Measurements from ENCODE around the gene NCOA7. TPM values are rescaled to one million over a fixed set of nuclear protein-coding genes. Genes with fewer than 3 reads are reported as not detected.
A peak's percentile ranks its signal among the peaks of the same experiment; 100 is the strongest.

Gene NCOA7
- total RNA-seq, 1 donor from 2014 or later, result 7.7 TPM

- Mint-ChIP-seq H3K27ac (no peak overlapping the region), H3K4me3 (no peak overlapping the region)
Observed at GRCh38 chr6:125954735-125955339, 164.1 kb downstream of the NCOA7 start.

GRCh38 chr6:125955973-125956372 lies 165.2 kb downstream of the NCOA7 start:
- Histone ChIP-seq H3K79me2 (ENCODE audit: low read depth) (peaks cover 15% of the 10 kb centered on the region), H3K4me2 (peak overlapping the region; percentile 84), H4K20me1 (ENCODE audit: low read depth) (no peaks in the 10 kb centered on the region), H3F3A (ENCODE audit: low read depth) (peaks cover 14% of the 10 kb centered on the region), H3K9me3 (ENCODE audit: low read depth) (no peaks in the 10 kb centered on the region), H3K4me1 (peaks cover 17% of the 10 kb centered on the region), H3K27me3 (peaks cover 4% of the 10 kb centered on the region), H3K36me3 (no peaks in the 10 kb centered on the region), H3K4me3 (peak overlapping the region; percentile 89), H2AFZ (replicated peaks) (peak overlapping the region; percentile 44), H3K9ac (no peak overlapping the region), H3K27ac (no peak overlapping the region)
- TF ChIP-seq EZH2 (IDR thresholded peaks at IDR 0.05), result no peak
- TF ChIP-seq CTCF (IDR thresholded peaks at IDR 0.05), result no peak
- TF ChIP-seq EZH2phosphoT487 (IDR thresholded peaks at IDR 0.05), result no peak
- no peaks in the 10 kb centered on the region for H3K27me3 Mint-ChIP-seq (ENCODE audit: insufficient read depth, low read depth)
- no peaks in the 10 kb centered on the region for H3K36me3 Mint-ChIP-seq
- no peak overlapping the region for H3K4me3 Mint-ChIP-seq
- H3K9me3 Mint-ChIP-seq, result no peaks in the 10 kb centered on the region
- H3K27ac Mint-ChIP-seq, result peak overlapping the region; percentile 54
- no peak for DNase-seq (ENCODE audit: low spot score)
- peaks cover 4% of the 10 kb centered on the region for H3K4me1 Mint-ChIP-seq

More at GRCh38 chr6:125954735-125955339, 164.1 kb downstream of the NCOA7 start:
- no peaks in the 10 kb centered on the region for H3K9me3 ChIP-seq (ENCODE audit: low read depth)
- H2AFZ ChIP-seq (replicated peaks), result peak overlapping the region; percentile 44
- TF ChIP-seq EZH2phosphoT487 (IDR thresholded peaks at IDR 0.05), result no peak
- H4K20me1 ChIP-seq (ENCODE audit: low read depth), result no peaks in the 10 kb centered on the region
- peaks cover 4% of the 10 kb centered on the region for H3K4me1 Mint-ChIP-seq
- peaks cover 14% of the 10 kb centered on the region for H3F3A ChIP-seq (ENCODE audit: low read depth)
- no peak for DNase-seq (ENCODE audit: low spot score)
- no peaks in the 10 kb centered on the region for H3K36me3 Mint-ChIP-seq
- H3K9me3 Mint-ChIP-seq, result no peaks in the 10 kb centered on the region
- H3K4me1 ChIP-seq, result peaks cover 16% of the 10 kb centered on the region
- peaks cover 2% of the 10 kb centered on the region for H3K27me3 Mint-ChIP-seq (ENCODE audit: insufficient read depth, low read depth)
- no peak overlapping the region for H3K4me2 ChIP-seq
- H3K4me3 ChIP-seq, result no peak overlapping the region
- no peaks in the 10 kb centered on the region for H3K36me3 ChIP-seq
- H3K27me3 ChIP-seq, result peaks cover 4% of the 10 kb centered on the region
- no peak overlapping the region for H3K9ac ChIP-seq
- H3K27ac ChIP-seq, result no peak overlapping the region
- H3K79me2 ChIP-seq (ENCODE audit: low read depth), result peaks cover 15% of the 10 kb centered on the region

- Histone ChIP-seq H3K27ac (peak within 1 kb of the TSS; percentile 65), H3K9ac (peak within 1 kb of the TSS; percentile 75), H3K9me3 (ENCODE audit: low read depth) (no peaks in the 10 kb centered on the region), H3K4me1 (peaks cover 17% of the 10 kb centered on the region), H3K36me3 (no peaks in the 10 kb centered on the region), H3K4me2 (peak within 1 kb of the TSS; percentile 84), H3K27me3 (peaks cover 4% of the 10 kb centered on the region), H3F3A (ENCODE audit: low read depth) (peaks cover 14% of the 10 kb centered on the region), H2AFZ (replicated peaks) (peak within 1 kb of the TSS; percentile 97), H3K4me3 (peak within 1 kb of the TSS; percentile 89), H4K20me1 (ENCODE audit: low read depth) (no peaks in the 10 kb centered on the region), H3K79me2 (ENCODE audit: low read depth) (peaks cover 15% of the 10 kb centered on the region)
- peaks cover 4% of the 10 kb centered on the region for H3K4me1 Mint-ChIP-seq
- no peaks in the 10 kb centered on the region for H3K9me3 Mint-ChIP-seq
- H3K27me3 Mint-ChIP-seq (ENCODE audit: insufficient read depth, low read depth), result no peaks in the 10 kb centered on the region
- peak; percentile 20 for TF ChIP-seq EZH2 (IDR thresholded peaks at IDR 0.05)
- peak; percentile 98 for TF ChIP-seq CTCF (IDR thresholded peaks at IDR 0.05)
- no peak for TF ChIP-seq EZH2phosphoT487 (IDR thresholded peaks at IDR 0.05)
- no peak within 1 kb of the TSS for H3K4me3 Mint-ChIP-seq
- H3K27ac Mint-ChIP-seq, result peak within 1 kb of the TSS; percentile 54
- H3K36me3 Mint-ChIP-seq, result no peaks in the 10 kb centered on the region
- DNase-seq (ENCODE audit: low spot score), result peak; percentile 99
Observed at GRCh38 chr6:125956506-125957390, 166.0 kb downstream of the NCOA7 start, which contains the start of gene HINT3. HINT3 (plus strand) TSS chr6:125956770; CDS start chr6:125956978, 208 bp downstream.
